HepG2 (cell line): ENCODE data around the gene ARL9. TPM values are rescaled to one million over a fixed set of nuclear protein-coding genes. Genes with fewer than 3 reads are reported as not detected.

ENCODE experiments used
- BCL6 ChIP-seq: IDR thresholded peaks from 2 replicates; pipeline ENCODE4 v1.6.1; 2016; ENCODE audit warnings: missing genetic modification reagents, missing compliant biosample characterization
- CBX1 ChIP-seq: IDR thresholded peaks from one replicate; pipeline ENCODE4 v1.6.1; 2016; ENCODE audit warnings: antibody characterized with exemption, low read depth
- CCAR2 ChIP-seq: fragments of 200-400 bp; formaldehyde crosslinking; optimal IDR thresholded peaks from 2 replicates; pipeline ENCODE3; 2018; ENCODE audit warnings: low read depth, mild to moderate bottlenecking, low read length, moderate library complexity
- FOXA3 ChIP-seq: IDR thresholded peaks from 2 replicates; pipeline ENCODE4 v1.6.1; 2016; ENCODE audit warnings: missing genetic modification reagents, missing compliant biosample characterization
- HMGXB3 ChIP-seq: sonication (generic); formaldehyde crosslinking; IDR thresholded peaks from 2 replicates; pipeline ENCODE4 v1.4.0; 2020; ENCODE audit warnings: missing genetic modification reagents, borderline replicate concordance
- NFRKB ChIP-seq: fragments of 450-650 bp; IDR thresholded peaks from 2 replicates; pipeline ENCODE4 v1.6.1; 2017
- NONO ChIP-seq, 2 experiments: fragments of 450-650 bp in 1 of 2; sonication (generic) in 1 of 2; formaldehyde crosslinking in 1 of 2; IDR thresholded peaks in 1 of 2; conservative IDR thresholded peaks in 1 of 2; 2 replicates each; pipeline versions ENCODE4 v1.6.1 to v1.8.0; 2017 to 2022; ENCODE audit warnings: mild to moderate bottlenecking in 1 of 2, missing genetic modification reagents in 1 of 2, moderate library complexity in 1 of 2
- RORA ChIP-seq: sonication (generic); formaldehyde crosslinking; IDR thresholded peaks from 2 replicates; pipeline ENCODE4 v1.5.0; 2020; ENCODE audit warnings: mild to moderate bottlenecking, missing genetic modification reagents, moderate library complexity
- SMC3 ChIP-seq: IDR thresholded peaks from 2 replicates; pipeline ENCODE4 v1.6.1; 2011; ENCODE audit warnings: low read length, improper control_type of control experiment
- THRA ChIP-seq: sonication (generic); formaldehyde crosslinking; IDR thresholded peaks from 2 replicates; pipeline ENCODE4 v1.4.0; 2020; ENCODE audit warnings: missing genetic modification reagents, borderline replicate concordance
- TMF1 ChIP-seq: sonication (generic); formaldehyde crosslinking; IDR thresholded peaks from 2 replicates; pipeline ENCODE4 v1.8.1; 2022; ENCODE audit warnings: low read depth, missing genetic modification reagents
- ZBTB4 ChIP-seq: sonication (generic); formaldehyde crosslinking; IDR thresholded peaks from 2 replicates; pipeline ENCODE4 v1.4.0; 2020; ENCODE audit warnings: missing genetic modification reagents, mild to moderate bottlenecking, borderline replicate concordance
- ZKSCAN8 ChIP-seq: IDR thresholded peaks from 2 replicates; pipeline ENCODE4 v1.6.1; 2016; ENCODE audit warnings: borderline replicate concordance, missing genetic modification reagents, missing compliant biosample characterization
- ZNF10 ChIP-seq: sonication (generic); formaldehyde crosslinking; IDR thresholded peaks from 2 replicates; pipeline ENCODE4 v1.4.0; 2020; ENCODE audit warnings: mild to moderate bottlenecking, low read depth, missing genetic modification reagents, borderline replicate concordance
- ZNF710 ChIP-seq: sonication (generic); formaldehyde crosslinking; IDR thresholded peaks from 2 replicates; pipeline ENCODE4 v1.5.0; 2020; ENCODE audit warnings: mild to moderate bottlenecking, missing genetic modification reagents, borderline replicate concordance
- ZNF747 ChIP-seq: sonication (generic); formaldehyde crosslinking; IDR thresholded peaks from 2 replicates; pipeline ENCODE4 v1.8.1; 2023; ENCODE audit warnings: missing genetic modification reagents, mild to moderate bottlenecking, borderline replicate concordance
- ZNF777 ChIP-seq: sonication (generic); formaldehyde crosslinking; IDR thresholded peaks from 2 replicates; pipeline ENCODE4 v1.4.0; 2020; ENCODE audit warnings: missing genetic modification reagents
- ZNF788 ChIP-seq: sonication (generic); formaldehyde crosslinking; IDR thresholded peaks from 2 replicates; pipeline ENCODE4 v1.5.0; 2020; ENCODE audit warnings: mild to moderate bottlenecking, missing genetic modification reagents, borderline replicate concordance
- polyA plus RNA-seq, 8 experiments: library from polyadenylated mRNA; depleted of rRNA in 3 of 8; stranded (reverse) in 7 of 8; unstranded in 1 of 8; fragments of >200 nt; fragmentation: Illumina TruSeq in 4 of 8; extraction: Trizol in 4 of 8; gene quantifications; 2 replicates each; pipeline versions ENCODE4 v1.2.1 to v1.2.3, GENCODE V29; 2011 to 2016; ENCODE audit warnings: low read depth in 4 of 8, missing spikeins in 1 of 8, mixed read lengths in 1 of 8; ENCODE audit not compliant: insufficient read depth in 1 of 8
- total RNA-seq, 5 experiments: library from RNA; depleted of rRNA; stranded (reverse); fragments of >200 nt; fragmentation: Illumina TruSeq; extraction: Trizol; gene quantifications; 2 replicates each; pipeline ENCODE4 v1.2.3, GENCODE V29; 2016; ENCODE audit warnings: low read depth in 1 of 5

The ARL9 gene
- total and polyA plus RNA-seq, 2 of the 13 experiments (the other 11 are each of a cell fraction or from before 2014, with no cell fraction given): not detected

GRCh38 chr4:56544573-56545131 lies 39.1 kb downstream of the ARL9 start (continued):
- TF ChIP-seq THRA (CRISPR knock-in tag) (0 out of 2 replicates have a peak, but pooled peaks have one; percentile 47), BCL6 (CRISPR knock-in tag) (0 out of 2 replicates have a peak, but pooled peaks have one; percentile 40), HMGXB3 (CRISPR knock-in tag) (no peak), ZNF777 (peak; percentile 80), ZNF710 (CRISPR knock-in tag) (0 out of 2 replicates have a peak, but pooled peaks have one; percentile 45), ZKSCAN8 (CRISPR knock-in tag) (0 out of 2 replicates have a peak, but pooled peaks have one; percentile 63), SMC3 (peak; percentile 20; the same call in 1 of the 2 replicates), NONO (IDR thresholded peaks at IDR 0.05) (no peak), NONO (CRISPR knock-in tag; conservative IDR thresholded peaks at IDR 0.05) (peak; percentile 81), CCAR2 (no peak), TMF1 (CRISPR knock-in tag) (no peak), ZNF788 (CRISPR knock-in tag) (peak; percentile 70; the same call in 1 of the 2 replicates), FOXA3 (peak; percentile 51), ZNF747 (CRISPR knock-in tag) (no peak), RORA (CRISPR knock-in tag) (no peak), ZBTB4 (CRISPR knock-in tag) (no peak), NFRKB (no peak), CBX1 (peak; percentile 84), ZNF10 (CRISPR knock-in tag) (no peak)
